Dermis blood vessel endothelial cell (primary cell): ENCODE data around the gene KCNN3. TPM values are rescaled to one million over a fixed set of nuclear protein-coding genes. Genes with fewer than 3 reads are reported as not detected.

Source experiments
- DNase-seq: peaks from one replicate; pipeline ENCODE4 v3.0.0; 2010
- total RNA-seq: library from RNA; depleted of rRNA; stranded (reverse); fragments of >200 nt; gene quantifications from 2 replicates; pipeline ENCODE4 v1.2.3, GENCODE V29; 2014

KCNN3 gene
- total RNA-seq, 1 donor from 2014 or later: 1.7 TPM

DNA sequence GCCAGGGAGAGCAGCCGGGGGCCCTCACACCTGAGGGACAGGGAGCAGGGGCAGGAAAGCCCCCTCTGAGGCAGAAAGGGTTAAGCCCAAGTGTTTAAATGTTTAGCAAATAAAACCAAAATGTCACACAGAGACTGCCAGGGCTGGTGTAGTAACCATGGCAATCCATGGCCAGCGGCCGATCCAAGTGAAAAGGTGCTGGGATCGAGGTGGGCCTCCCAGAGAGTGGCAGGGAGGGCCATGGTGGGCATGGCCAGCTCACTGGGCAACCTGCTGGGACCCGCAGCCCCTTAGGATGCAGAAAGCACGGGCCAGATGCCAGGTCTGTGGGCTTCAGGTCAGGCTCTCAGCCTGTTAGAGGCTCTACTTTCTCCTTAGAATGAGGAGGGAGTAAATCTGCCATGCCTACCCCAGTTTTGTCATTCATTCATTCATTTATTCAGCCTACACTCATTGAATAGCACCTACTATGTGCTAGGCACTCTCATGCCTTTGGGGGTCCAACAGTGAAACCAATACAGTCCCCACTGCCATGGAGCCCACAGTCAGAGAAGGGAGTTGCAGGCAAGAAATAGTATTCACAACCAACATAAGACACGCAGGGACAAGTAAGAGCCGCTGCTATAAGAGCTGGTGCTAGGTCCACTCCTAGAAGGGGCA is 56.1 kb downstream of the KCNN3 start:
- no peak for DNase-seq

DNA sequence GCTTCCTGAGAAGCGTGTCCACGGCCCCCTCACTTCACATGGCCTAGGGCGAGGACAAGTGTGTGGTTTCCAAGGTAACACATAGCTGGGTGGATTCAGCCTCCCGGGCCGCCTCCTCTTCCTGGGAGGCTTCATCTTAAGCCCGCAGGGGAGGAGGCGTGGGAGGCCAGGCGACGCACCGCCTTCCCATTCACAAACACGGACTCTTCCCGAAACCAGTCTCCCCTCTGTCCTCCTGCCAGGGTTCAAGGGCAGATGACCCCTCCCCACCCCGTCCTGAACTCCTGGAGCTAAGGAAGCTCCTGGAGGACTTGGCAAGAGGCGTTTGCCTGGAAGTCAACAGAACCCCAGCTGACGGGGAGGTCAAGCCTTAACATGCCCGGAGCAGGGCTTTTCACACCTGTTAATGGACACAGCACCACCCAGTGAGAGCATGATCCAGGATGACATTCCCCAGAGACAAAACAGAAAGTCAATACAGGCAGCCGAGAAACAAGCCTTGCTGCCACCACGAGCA is 56.7 kb downstream of the KCNN3 start:
- DNase-seq: no peak

DNA sequence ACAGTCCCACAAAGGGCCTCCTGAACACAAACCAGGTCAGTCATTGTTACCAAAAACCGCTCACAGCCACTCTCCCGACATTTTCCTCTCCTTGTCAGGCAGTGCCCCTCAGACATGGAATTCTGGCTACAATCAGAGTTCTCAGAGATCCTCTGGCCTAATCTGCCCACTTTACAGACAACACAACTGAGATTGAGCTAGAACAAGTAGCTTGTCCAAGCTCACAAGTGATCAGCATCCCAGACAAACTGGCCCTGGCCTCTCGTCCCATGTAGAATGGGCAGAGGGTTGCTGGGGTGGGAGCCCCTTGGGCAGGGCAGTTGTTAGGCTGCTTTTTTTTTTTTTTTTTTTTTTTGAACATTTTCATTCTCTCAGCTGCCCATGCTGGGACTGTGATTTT is 57.2 kb downstream of the KCNN3 start:
- DNase-seq: no peak

GRCh38 chr1:154810571-154810970 is 59.5 kb downstream of the KCNN3 start:
- DNase-seq: no peak

DNA sequence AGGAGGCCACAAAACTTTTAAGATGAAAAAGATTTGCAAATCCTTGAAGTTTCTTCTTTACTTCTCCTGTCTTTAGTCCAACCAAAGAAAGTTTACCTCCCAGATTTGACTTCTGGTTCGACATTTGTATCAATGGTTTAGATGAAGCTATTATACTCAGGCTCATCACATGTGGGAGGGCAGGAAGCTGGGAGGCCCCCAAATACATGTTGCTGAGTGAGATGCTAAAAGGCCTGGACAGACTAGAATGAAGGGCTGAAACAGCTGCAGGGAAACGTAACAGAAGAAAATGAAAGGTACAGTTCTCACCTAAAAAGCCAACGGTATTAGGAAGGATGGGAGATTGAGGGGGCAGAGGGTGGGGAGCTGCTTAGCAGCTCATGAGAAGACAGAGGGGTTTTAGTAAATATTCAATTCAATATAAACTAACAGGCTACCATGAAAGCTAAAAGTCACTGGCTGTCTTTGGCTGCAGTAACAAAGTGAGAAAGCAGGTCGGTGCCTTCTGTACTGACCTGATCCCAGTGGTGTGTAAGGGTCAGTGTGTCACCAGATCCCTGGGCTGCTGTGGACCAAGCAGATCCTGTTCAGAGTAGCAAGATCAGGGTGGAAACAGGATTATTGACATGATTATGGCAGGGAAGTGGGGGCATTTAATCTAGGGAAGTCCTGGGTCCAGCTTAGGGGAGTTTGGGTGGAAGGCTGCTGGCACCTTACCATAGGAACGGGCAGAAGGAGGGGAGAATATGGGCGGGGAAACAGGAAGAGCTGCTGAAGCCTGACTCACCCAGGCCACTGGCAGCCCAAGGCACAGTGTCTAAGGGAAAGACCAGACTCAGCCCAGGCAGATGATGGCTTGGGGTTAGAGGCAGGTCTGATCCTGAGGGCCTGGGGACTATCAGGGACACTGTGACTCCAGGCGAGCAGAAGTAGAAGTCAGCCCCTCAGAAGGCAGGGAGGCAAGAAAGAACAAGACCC is 60.4 kb downstream of the KCNN3 start:
- DNase-seq: peak; percentile 72

DNA sequence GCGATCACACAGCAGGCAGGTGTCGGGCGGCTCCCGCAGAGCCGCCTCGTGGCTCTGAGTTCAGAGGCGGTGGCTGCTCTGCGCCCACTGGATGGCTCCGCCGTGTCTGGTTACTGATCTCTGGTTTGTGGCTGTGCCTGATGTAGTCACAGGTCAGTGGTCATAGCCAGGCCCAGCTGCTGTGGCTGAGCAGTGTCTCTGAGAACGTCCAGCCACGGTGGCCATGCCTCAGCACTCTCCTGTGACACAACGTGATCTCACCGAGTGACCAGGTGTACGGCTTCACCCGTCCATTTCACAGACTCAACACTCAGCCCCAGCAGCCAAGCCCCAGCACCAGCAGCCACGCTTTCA is 61.2 kb downstream of the KCNN3 start:
- no peak for DNase-seq

- DNase-seq: no peak
Observed at GRCh38 chr1:154808261-154808908, 61.7 kb downstream of the KCNN3 start.

DNA sequence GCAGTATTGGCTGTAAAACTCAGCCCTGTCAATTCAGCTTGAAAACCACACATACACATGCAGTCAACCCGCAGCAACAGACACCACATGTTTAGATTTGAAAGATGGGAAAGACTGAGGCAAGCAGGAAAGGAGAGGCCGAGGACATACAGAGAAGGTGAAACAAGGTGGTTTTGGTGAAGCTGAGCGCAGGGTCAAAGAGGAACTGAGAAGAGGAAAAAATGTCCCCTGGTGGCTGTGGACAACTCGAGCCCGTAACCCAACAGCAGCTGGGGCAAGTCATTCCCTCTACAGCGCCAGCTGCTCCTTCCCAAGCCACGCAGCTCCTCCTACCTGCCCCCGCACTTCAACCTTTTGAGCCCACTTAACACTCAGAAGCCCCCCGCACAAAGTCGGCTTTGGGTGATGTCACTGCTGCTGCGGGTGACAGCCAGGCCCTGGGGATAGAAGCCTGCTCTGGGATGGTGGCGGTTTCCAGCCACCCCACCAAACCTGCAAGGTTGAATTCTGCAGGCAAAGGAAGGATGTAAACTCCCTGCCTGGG is 63.0 kb downstream of the KCNN3 start:
- no peak for DNase-seq

- DNase-seq: no peak
Observed at GRCh38 chr1:154806333-154806732, 63.7 kb downstream of the KCNN3 start.

DNA sequence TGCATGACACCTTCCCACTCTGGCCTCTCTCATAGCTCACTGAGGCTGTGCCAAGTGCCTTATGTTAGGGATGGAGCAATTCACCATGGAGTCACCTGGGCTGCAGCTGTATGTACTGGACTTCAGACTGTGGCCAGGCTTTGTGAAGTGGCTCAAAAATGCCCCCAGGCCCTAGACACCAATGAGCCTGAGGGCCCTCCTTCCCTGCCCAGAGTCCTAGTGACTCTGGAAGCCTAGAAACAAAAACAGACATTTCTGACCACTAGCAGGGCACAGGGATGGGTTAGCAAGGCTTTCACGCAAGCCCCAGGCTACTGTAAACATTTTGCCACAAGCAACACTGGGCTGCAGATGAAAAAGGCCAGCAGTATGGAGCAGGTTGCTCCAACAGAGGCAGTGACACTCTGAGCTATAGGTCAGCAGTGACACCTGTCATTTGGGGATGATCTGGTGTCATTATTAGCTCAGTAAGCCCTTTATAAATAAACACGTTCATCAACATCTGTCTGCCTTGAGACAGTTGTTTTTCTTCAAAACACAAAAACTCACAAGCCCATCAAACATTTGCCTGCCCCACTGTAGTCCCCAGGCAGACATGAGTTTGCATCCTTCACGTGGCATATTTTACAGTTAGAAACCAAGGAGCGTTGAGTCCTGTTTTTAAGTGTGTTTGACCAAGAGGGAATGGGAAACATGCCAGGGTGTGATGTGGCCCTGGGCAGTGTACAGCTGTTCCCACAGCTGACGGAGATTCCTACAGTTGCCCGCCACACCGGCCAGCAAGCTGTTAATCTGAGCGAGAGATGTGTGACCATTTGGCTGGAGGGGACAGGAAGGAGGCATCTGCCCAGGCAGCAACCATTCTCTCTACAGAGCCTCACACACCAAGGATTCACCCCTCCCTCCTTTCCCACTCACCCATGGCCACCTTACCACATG is 66.8 kb downstream of the KCNN3 start:
- no peak for DNase-seq

DNA sequence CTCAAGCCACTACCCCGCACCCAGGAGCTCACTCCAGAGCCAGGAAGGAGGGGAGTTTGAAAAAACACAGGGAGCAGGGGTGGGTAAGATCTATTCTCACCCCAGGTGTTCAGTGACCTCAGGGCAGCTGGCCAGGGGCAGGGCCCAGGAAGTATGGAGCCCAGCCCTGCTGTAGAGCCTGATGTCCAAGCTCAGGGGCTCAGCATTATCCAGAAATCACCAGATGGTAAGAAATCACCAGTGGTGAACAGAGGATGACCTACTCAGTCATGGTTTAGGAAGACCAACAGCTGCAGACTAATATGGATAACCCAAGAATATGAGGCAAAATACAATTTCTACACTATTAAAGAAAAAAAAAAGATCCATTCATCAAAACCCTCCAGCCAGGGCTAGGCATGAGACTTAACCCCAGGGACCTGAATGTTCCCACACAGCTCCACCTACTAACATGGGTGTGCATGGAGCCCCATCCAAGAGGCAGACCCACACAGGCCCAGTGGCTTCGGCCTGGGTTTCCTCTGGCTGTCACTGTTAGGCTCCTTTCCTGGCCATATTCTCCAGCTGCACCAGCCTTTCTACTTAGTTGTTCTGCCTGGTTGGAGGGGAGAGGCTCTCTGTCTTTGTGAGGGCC is 67.6 kb downstream of the KCNN3 start:
- no peak for DNase-seq

DNA sequence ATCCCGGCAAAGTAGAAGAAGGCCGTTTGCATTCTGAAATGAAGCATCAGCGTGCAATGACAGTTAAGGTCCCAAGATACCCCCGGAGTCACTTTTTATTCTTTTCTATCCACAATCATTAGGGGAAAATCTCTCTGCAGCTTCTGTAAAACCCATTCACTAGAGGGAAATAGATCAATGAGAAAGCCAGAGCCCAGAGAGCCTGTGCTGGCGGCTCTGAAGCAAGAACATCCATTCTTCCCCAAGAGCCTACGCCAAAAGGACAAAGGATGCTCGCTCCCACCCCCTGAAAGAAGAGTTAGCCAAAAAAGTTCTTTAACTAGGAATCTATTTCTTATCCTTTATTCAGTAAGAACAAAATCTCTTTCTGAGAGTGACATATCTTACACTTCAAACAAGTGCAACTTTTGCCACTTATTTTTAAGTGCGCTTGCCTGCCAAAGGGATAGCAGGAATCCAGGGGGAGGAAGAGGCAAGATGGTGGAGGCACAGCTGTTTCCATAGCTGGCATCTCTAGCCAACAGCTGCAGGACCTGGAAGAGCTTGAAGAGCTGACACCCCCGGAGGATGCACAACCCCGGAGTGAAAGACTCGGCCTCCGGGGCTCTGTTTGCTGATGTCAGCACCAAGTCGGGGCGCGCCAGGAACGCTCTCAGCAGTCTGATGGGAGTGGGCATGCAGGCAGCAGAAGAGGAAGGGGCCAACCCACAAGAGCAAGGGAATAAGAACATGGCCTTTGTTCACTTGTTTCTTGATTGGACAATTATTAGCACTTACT is 68.7 kb downstream of the KCNN3 start:
- no peak for DNase-seq

- no peak for DNase-seq
Observed at GRCh38 chr1:154799188-154799587, 70.9 kb downstream of the KCNN3 start.

GRCh38 chr1:154798645-154799044 is 71.4 kb downstream of the KCNN3 start:
- DNase-seq: no peak

DNA sequence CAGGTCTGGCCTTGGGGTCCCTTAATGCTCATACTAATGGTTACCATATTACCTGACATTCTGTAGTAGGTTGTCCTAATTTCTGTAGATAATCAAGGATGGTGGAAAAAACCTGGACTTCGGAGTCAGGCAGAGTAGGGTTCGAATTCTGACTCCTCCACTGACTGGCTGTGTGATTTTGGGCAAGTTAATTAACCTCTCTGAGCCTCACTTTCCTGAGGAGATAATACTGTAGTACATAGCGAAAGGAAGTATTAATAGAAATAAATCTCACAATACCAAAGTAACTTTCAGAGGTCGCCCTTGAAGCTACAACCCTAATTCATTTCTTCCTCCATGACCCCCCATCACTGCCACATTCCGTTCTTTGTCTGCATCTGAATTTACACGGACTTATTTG is 72.9 kb downstream of the KCNN3 start:
- no peak for DNase-seq

- DNase-seq: no peak
Observed at GRCh38 chr1:154796303-154796892, 73.7 kb downstream of the KCNN3 start.

DNA sequence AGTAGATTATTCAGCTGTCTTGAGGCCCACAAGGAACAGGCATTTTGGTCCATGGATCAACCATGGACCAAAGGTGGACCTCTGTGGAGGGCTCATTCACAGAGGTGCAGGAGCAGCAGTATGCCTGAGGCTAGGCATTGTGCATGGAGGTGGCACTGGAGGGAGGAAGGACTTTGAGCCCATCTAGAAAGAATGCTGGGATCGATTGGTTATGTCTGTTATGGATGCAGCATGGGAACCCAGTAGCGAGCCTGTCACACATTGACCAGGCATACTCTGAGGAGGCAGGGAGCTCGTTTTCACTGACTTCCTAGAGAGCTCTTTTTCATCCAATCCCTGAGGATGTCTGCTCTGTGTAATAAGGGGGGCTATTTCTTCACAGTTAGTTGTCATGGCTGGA is 75.5 kb downstream of the KCNN3 start:
- no peak for DNase-seq

DNA sequence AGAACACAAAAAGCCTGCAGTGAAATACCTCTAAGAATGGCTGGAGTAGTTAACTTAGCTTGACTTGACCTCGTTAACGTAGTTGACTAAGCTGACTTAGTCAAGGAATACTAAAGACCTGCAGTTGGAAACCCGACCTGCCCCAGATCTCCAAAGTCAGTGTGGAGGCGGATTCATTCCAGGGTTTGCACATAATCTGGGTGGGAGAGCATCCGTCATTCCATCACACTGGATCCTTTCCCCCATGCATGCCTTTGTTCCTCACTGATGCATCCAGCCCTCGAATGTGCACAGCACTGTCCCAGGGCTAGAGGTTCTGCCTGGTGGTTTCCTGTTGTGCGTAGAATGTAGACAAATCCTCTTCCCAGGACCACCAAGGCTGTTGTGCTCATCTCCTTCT is 76.4 kb downstream of the KCNN3 start:
- no peak for DNase-seq

DNA sequence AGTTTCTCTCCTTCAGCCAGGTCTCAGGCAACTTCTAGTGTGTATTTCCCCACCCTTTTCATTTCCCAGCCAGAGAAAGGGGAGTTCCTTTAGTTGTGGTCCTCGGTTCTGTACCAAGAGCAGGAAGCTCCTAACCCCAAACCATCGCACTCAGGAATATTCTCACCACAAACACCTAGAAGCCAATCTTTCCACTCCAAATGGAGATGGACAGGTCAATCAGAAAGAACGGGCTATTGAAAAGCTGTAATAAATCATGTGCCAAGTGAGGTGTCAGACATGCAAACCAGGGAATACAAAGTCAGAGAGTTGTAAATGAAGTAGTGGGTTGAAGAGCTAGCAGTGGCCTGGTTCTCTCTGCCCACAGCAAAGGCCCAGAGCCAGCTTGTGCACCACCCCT is 77.2 kb downstream of the KCNN3 start:
- DNase-seq: no peak
